UCSD-AML1 (cell line): ENCODE data around the gene ZBED4.

Experiments
- DNase-seq: peaks from one replicate; lab custom pipeline; 2025; ENCODE audit not compliant: unreplicated experiment; lab: John Stamatoyannopoulos, UW

ZBED4 gene

GRCh38 chr22:49933236-49934159 lies 79.9 kb downstream of the ZBED4 start:
- DNase-seq: no peak

GRCh38 chr22:49934160-49934890 lies 80.7 kb downstream of the ZBED4 start:
- DNase-seq: peak; percentile 29

GRCh38 chr22:49934891-49935557 lies 81.4 kb downstream of the ZBED4 start:
- peak; percentile 80 for DNase-seq

- DNase-seq: no peak
Measured at GRCh38 chr22:49935561-49935960, 81.9 kb downstream of the ZBED4 start.

GRCh38 chr22:49936018-49936972 lies 82.7 kb downstream of the ZBED4 start:
- DNase-seq: peak; percentile 93

- no peak for DNase-seq
Measured at GRCh38 chr22:49936973-49937757, 83.5 kb downstream of the ZBED4 start.

- no peak for DNase-seq
Measured at GRCh38 chr22:49937758-49938564, 84.3 kb downstream of the ZBED4 start.

- DNase-seq: no peak
Measured at GRCh38 chr22:49938565-49939136, 85.0 kb downstream of the ZBED4 start.
